ENCODE results near the gene RGS3. TPM values are rescaled to one million over a fixed set of nuclear protein-coding genes. Genes with fewer than 3 reads are reported as not detected.

Gene RGS3
- total RNA-seq, 1 experiment from 2014 or later, result 16.6 TPM

DNA sequence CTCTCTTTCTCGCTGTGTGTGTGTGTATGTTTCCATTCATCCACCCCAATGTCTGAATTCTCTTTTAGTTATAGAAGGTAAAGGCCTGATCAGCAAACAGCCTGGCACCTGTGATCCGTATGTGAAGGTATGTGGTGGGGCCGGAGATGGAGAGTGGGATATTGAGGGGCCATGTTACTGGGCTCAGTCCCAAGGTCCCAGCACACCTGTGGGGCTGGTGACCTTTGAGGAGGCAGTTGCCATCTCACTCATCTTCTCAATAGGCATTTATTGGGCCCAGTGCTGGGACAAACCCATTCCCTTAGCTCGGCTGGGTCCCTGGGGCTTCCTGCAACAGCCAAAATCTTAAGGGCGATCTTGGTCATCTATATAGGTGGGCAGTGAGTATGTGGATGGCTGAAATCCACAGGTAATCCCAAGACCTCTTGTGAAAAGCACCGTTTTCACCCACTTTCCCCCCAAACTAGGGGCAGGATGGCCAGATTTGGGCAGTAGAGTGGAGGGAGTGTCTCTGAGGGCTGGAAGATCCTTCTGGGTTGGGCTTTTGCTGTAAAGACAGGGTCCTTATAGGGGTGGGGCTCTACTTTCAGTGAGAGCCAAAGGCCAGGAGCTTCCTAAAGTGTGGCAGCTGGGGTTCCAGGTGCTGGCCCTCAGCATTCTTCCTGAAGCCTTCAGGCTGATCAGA is 19.6 kb downstream of the RGS3 start:
- CTCF ChIA-PET, result no interaction called here
- DNase-seq (ENCODE audit: low spot score), result no peak
- no peaks in the 10 kb centered on the region; the same call in 1 of the 2 replicates for H3K36me3 Mint-ChIP-seq

GRCh38 chr9:113483676-113484257 is 20.2 kb downstream of the RGS3 start:
- TF ChIP-seq IRF2 (CRISPR knock-in tag; IDR thresholded peaks at IDR 0.05; ENCODE audit: borderline replicate concordance, low read depth), result no peak
- TF ChIP-seq PRRX2 (CRISPR knock-in tag; IDR thresholded peaks at IDR 0.05), result no peak
- no peak for TF ChIP-seq IRF1 (CRISPR knock-in tag; IDR thresholded peaks at IDR 0.05)
- no peak for TF ChIP-seq MYBL2 (CRISPR knock-in tag; IDR thresholded peaks at IDR 0.05)
- TF ChIP-seq ZNF121 (CRISPR knock-in tag; IDR thresholded peaks at IDR 0.05), result no peak
- TF ChIP-seq, protein P1, sequence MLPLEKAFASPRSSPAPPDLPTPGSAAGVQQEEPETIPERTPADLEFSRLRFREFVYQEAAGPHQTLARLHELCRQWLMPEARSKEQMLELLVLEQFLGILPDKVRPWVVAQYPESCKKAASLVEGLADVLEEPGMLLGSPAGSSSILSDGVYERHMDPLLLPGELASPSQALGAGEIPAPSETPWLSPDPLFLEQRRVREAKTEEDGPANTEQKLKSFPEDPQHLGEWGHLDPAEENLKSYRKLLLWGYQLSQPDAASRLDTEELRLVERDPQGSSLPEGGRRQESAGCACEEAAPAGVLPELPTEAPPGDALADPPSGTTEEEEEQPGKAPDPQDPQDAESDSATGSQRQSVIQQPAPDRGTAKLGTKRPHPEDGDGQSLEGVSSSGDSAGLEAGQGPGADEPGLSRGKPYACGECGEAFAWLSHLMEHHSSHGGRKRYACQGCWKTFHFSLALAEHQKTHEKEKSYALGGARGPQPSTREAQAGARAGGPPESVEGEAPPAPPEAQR (CRISPR knock-in tag; IDR thresholded peaks at IDR 0.05), result no peak
- no peak for TF ChIP-seq ZNF138 (CRISPR knock-in tag; conservative IDR thresholded peaks at IDR 0.05)
- TF ChIP-seq, protein P2, sequence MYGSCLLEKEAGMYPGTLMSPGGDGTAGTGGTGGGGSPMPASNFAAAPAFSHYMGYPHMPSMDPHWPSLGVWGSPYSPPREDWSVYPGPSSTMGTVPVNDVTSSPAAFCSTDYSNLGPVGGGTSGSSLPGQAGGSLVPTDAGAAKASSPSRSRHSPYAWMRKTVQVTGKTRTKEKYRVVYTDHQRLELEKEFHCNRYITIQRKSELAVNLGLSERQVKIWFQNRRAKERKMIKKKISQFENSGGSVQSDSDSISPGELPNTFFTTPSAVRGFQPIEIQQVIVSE (CRISPR knock-in tag; IDR thresholded peaks at IDR 0.05; ENCODE audit: borderline replicate concordance), result no peak
- no peak for TF ChIP-seq ZNF671 (CRISPR knock-in tag; IDR thresholded peaks at IDR 0.05)
- TF ChIP-seq, protein P3, sequence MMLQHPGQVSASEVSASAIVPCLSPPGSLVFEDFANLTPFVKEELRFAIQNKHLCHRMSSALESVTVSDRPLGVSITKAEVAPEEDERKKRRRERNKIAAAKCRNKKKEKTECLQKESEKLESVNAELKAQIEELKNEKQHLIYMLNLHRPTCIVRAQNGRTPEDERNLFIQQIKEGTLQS (CRISPR knock-in tag; conservative IDR thresholded peaks at IDR 0.05), result no peak
- TF ChIP-seq NR1H2 (CRISPR knock-in tag; IDR thresholded peaks at IDR 0.05), result no peak
- Mint-ChIP-seq H3K9me3 (no peaks in the 10 kb centered on the region), H3K27ac (no peak overlapping the region), H3K36me3 (no peaks in the 10 kb centered on the region; the same call in 1 of the 2 replicates), H3K4me3 (no peak overlapping the region), H3K4me1 (peaks cover 4% of the 10 kb centered on the region), H3K27me3 (ENCODE audit: low read depth) (no peaks in the 10 kb centered on the region; the same call in 1 of the 2 replicates)
- POLR2A ChIA-PET, result interaction anchor here (0.6 kb wide), 2 partner anchors 177 to 915 kb away, joined by 3 to 4 read pairs; no protein-coding TSS in a partner anchor
- DNase-seq (ENCODE audit: low spot score), result no peak
- ATAC-seq, result no peak
- CTCF ChIA-PET, result interaction anchor here (1.6 kb wide), 1 partner anchor 172 kb away, joined by 7 read pairs; no protein-coding TSS in a partner anchor

More for the DNA sequence above, 19.6 kb downstream of the RGS3 start:
- POLR2A ChIA-PET, result interaction anchor here (0.6 kb wide), 1 partner anchor 916 kb away, joined by 4 read pairs; no protein-coding TSS in a partner anchor
- Mint-ChIP-seq H3K27ac (no peak overlapping the region), H3K4me3 (no peak overlapping the region), H3K27me3 (ENCODE audit: low read depth) (no peaks in the 10 kb centered on the region; the same call in 1 of the 2 replicates), H3K4me1 (peaks cover 7% of the 10 kb centered on the region), H3K9me3 (no peaks in the 10 kb centered on the region)
- TF ChIP-seq, protein P4, sequence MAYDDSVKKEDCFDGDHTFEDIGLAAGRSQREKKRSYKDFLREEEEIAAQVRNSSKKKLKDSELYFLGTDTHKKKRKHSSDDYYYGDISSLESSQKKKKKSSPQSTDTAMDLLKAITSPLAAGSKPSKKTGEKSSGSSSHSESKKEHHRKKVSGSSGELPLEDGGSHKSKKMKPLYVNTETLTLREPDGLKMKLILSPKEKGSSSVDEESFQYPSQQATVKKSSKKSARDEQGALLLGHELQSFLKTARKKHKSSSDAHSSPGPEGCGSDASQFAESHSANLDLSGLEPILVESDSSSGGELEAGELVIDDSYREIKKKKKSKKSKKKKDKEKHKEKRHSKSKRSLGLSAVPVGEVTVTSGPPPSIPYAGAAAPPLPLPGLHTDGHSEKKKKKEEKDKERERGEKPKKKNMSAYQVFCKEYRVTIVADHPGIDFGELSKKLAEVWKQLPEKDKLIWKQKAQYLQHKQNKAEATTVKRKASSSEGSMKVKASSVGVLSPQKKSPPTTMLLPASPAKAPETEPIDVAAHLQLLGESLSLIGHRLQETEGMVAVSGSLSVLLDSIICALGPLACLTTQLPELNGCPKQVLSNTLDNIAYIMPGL (CRISPR knock-in tag; IDR thresholded peaks at IDR 0.05), result no peak
- TF ChIP-seq ZNF416 (CRISPR knock-in tag; IDR thresholded peaks at IDR 0.05) (no peak), SP1 (CRISPR knock-in tag; conservative IDR thresholded peaks at IDR 0.05) (no peak), ZNF671 (CRISPR knock-in tag; IDR thresholded peaks at IDR 0.05) (no peak), GTF2I (CRISPR knock-in tag; conservative IDR thresholded peaks at IDR 0.05) (no peak), CREB1 (CRISPR knock-in tag; IDR thresholded peaks at IDR 0.05) (no peak), SMAD4 (CRISPR knock-in tag; IDR thresholded peaks at IDR 0.05) (no peak), TEAD1 (CRISPR knock-in tag; IDR thresholded peaks at IDR 0.05) (no peak), FOXP1 (CRISPR knock-in tag; IDR thresholded peaks at IDR 0.05; ENCODE audit: borderline replicate concordance) (no peak), ATF1 (CRISPR knock-in tag; IDR thresholded peaks at IDR 0.05) (no peak), ZNF317 (CRISPR knock-in tag; IDR thresholded peaks at IDR 0.05; ENCODE audit: borderline replicate concordance, low read depth) (no peak), OVOL2 (CRISPR knock-in tag; IDR thresholded peaks at IDR 0.05; ENCODE audit: borderline replicate concordance) (no peak)
- no peak for ATAC-seq
